SKM-1 (cell line): ENCODE measurements around the gene PCDHGA5.
"Not testable (repeated sequence)": the region's sequence is repeated elsewhere in the genome, so short reads cannot be mapped to it uniquely, and the experiment has no call there.

Experiments used
- DNase-seq: peaks from one replicate; lab custom pipeline; 2025; ENCODE audit not compliant: unreplicated experiment; lab: John Stamatoyannopoulos, UW

The PCDHGA5 gene

DNA sequence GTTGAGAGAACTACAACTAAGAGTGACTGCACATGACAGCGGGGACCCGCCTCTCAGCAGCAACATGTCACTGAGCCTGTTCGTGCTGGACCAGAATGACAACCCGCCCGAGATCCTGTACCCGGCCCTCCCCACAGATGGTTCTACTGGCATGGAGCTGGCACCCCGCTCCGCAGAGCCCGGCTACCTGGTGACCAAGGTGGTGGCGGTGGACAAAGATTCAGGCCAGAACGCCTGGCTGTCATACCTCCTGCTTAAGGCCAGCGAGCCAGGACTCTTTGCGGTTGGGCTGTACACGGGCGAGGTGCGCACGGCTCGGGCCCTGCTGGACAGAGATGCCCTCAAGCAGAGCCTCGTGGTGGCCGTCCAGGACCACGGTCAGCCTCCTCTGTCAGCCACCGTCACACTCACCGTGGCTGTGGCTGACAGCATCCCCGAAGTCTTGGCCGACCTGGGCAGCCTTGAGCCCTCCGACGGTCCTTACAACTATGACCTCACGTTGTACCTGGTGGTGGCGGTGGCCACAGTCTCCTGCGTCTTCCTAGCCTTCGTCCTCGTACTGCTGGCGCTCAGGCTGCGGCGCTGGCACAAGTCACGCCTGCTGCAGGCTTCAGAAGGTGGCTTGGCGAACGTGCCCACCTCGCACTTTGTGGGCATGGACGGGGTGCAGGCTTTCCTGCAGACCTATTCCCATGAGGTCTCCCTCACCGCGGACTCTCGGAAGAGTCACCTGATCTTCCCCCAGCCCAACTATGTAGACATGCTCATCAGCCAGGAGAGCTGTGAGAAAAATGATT lies 20.7 kb downstream of the PCDHGA5 start:
- no peak for DNase-seq

DNA sequence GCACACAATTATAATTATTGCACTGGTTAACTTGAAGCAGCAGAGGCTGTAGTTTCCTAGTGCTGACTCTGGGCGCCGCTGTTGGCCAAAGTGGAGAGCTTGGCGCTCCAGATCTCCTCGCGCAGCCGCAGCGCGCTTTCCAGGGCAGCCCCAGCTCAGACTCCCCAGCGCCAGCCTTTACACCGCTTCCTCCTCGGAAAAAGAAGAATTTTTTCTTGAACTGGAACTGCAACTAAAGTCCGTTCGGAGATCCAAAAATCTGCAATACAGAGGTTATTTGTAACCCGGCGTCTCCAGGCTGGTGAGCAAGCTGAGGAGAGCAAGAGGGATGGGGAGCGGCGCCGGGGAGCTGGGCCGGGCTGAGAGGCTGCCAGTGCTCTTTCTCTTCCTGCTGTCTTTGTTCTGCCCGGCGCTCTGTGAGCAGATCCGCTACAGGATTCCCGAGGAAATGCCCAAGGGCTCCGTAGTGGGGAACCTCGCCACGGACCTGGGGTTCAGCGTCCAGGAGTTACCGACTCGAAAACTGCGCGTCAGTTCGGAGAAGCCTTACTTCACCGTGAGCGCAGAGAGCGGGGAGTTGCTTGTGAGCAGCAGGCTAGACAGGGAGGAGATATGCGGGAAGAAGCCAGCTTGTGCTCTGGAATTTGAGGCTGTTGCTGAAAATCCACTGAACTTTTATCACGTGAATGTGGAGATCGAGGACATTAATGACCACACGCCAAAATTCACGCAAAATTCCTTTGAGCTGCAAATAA lies 23.8 kb downstream of the PCDHGA5 start, which contains the start of gene PCDHGB4:
TSS of gene PCDHGB4 (plus strand) at position 142 of the 755 bp plus-strand sequence. CDS start at position 329, 187 bp downstream.
- DNase-seq, result not testable (repeated sequence)

DNA sequence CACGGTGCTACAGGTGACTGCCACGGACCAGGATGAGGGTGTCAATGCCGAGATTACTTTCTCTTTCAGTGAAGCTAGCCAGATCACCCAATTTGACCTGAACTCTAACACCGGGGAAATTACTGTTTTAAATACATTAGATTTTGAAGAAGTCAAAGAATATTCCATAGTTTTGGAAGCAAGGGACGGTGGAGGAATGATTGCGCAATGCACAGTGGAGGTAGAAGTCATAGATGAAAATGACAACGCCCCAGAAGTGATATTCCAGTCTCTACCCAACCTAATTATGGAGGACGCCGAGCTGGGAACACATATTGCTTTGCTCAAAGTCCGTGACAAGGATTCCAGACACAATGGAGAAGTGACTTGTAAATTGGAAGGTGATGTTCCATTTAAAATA lies 24.7 kb downstream of the PCDHGA5 start:
- DNase-seq, result no peak

DNA sequence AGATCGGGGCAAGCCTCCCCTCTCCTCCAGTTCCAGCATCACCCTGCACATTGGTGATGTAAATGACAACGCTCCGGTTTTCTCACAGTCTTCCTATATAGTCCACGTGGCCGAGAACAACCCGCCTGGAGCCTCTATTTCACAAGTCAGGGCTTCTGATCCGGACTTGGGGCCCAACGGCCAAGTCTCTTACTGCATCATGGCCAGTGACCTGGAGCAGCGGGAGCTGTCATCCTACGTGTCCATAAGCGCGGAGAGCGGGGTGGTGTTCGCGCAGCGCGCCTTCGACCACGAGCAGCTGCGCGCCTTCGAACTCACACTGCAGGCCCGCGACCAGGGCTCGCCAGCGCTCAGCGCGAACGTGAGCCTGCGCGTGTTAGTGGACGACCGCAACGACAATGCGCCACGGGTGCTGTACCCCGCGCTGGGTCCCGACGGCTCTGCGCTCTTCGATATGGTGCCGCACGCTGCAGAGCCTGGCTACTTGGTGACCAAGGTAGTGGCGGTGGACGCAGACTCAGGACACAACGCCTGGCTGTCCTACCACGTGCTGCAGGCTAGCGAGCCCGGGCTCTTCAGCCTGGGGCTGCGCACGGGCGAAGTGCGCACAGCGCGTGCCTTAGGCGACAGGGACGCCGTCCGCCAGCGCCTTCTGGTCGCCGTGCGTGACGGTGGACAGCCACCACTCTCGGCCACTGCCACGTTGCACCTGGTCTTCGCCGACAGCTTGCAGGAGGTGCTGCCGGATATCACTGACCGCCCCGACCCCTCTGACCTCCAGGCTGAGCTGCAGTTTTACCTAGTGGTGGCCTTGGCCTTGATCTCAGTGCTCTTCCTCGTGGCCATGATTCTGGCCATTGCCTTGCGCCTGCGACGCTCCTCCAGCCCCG lies 25.4 kb downstream of the PCDHGA5 start:
- no peak for DNase-seq

DNA sequence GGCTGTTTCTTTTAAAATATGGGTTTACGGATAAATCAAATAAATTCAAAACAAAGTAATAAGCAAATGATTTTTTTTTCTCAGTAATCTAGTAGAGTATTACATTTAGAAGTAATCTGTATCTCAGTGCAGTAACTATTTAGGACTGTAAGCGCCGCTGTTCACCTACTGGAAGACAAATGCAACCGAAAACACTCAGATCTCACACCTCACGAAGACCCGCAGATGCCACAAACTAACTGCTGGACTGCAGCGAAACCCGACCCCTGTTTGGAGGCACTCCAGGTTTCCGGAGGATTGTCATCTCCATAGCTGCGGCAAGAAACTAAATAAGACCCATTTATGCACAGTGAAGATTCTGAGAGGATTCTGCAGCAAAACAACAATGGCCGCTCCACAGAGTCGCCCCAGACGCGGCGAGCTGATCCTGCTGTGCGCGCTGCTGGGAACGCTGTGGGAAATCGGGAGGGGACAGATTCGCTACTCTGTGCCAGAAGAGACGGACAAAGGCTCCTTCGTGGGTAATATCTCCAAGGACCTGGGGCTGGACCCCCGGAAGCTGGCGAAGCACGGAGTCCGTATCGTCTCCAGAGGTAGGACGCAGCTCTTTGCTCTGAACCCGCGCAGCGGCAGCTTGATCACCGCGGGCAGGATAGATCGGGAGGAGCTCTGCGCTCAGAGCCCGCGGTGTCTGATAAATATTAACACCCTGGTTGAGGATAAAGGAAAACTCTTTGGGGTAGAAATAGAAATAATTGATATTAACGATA lies 28.7 kb downstream of the PCDHGA5 start, which contains the start of gene PCDHGA8:
TSS of gene PCDHGA8 (plus strand) at position 205 of the 770 bp plus-strand sequence. CDS start at position 386, 181 bp downstream.
- no peak for DNase-seq

DNA sequence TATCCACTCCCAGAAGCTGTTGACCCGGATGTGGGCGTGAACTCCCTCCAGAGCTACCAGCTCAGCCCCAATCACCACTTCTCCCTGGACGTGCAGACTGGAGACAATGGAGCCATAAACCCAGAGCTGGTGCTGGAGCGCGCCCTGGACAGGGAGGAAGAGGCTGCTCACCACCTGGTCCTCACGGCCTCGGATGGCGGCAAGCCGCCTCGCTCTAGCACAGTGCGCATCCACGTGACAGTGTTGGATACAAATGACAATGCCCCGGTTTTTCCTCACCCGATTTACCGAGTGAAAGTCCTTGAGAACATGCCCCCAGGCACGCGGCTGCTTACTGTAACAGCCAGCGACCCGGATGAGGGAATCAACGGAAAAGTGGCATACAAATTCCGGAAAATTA lies 29.3 kb downstream of the PCDHGA5 start:
- DNase-seq, result no peak

DNA sequence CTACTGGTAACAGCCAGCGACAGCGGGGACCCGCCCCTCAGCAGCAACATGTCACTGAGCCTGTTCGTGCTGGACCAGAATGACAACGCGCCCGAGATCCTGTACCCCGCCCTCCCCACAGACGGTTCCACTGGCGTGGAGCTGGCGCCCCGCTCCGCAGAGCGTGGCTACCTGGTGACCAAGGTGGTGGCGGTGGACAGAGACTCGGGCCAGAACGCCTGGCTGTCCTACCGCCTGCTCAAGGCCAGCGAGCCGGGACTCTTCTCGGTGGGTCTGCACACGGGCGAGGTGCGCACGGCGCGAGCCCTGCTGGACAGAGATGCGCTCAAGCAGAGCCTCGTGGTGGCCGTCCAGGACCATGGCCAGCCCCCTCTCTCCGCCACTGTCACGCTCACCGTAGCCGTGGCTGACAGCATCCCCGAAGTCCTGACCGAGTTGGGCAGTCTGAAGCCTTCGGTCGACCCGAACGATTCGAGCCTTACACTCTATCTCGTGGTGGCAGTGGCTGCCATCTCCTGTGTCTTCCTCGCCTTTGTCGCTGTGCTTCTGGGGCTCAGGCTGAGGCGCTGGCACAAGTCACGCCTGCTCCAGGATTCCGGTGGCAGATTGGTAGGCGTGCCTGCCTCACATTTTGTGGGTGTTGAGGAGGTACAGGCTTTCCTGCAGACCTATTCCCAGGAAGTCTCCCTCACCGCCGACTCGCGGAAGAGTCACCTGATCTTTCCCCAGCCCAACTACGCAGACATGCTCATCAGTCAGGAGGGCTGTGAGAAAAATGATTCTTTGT lies 30.6 kb downstream of the PCDHGA5 start:
- DNase-seq, result not testable (repeated sequence)

DNA sequence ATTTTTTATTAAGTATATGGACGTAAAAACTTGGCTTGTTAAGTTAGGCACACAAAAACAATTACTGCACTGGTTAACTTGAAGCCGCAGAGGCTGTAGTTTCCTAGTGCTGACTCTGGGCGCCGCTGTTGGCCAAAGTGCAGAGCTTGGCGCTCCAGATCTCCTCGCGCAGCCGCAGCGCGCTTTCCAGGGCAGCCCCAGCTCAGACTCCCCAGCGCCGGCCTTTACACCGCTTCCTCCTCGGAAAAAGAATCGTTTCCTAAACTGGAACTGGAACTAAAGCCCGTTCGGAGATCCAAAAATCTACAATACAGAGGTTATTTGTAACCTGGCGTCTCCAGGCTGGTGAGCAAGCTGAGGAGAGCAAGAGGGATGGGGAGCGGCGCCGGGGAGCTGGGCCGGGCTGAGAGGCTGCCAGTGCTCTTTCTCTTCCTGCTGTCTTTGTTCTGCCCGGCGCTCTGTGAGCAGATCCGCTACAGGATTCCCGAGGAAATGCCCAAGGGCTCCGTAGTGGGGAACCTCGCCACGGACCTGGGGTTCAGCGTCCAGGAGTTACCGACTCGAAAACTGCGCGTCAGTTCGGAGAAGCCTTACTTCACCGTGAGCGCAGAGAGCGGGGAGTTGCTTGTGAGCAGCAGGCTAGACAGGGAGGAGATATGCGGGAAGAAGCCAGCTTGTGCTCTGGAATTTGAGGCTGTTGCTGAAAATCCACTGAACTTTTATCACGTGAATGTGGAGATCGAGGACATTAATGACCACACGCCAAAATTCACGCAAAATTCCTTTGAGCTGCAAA lies 34.0 kb downstream of the PCDHGA5 start, which contains the start of gene PCDHGB5:
TSS of gene PCDHGB5 (plus strand) at position 192 of the 796 bp plus-strand sequence. CDS start at position 373, 181 bp downstream.
- DNase-seq, result not testable (repeated sequence)

DNA sequence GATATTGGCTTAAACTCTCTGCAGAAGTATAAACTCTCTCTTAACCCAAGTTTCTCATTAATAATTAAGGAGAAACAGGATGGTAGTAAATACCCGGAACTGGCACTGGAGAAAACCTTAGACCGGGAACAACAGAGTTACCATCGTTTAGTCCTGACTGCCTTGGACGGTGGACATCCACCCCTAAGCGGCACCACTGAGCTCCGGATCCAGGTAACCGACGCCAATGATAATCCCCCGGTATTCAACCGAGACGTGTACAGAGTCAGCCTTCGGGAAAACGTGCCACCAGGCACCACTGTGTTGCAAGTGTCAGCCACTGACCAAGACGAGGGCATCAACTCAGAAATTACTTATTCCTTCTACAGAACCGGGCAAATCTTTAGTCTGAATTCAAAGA lies 34.6 kb downstream of the PCDHGA5 start:
- no peak for DNase-seq

DNA sequence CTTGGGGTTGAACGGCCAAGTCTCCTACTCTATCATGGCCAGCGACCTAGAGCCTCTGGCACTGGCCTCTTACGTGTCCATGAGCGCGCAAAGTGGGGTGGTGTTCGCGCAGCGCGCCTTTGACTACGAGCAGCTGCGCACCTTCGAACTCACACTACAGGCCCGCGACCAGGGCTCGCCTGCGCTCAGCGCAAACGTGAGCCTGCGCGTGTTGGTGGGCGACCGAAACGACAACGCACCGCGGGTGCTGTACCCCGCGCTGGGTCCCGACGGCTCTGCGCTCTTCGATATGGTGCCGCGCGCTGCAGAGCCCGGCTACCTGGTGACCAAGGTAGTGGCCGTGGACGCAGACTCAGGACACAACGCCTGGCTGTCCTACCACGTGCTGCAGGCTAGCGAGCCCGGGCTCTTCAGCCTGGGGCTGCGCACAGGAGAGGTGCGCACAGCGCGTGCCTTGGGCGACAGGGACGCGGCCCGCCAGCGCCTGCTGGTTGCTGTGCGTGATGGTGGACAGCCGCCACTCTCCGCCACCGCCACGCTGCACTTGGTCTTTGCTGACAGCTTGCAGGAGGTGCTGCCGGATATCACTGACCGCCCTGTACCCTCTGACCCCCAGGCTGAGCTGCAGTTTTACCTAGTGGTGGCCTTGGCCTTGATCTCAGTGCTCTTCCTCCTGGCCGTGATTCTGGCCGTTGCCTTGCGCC lies 35.7 kb downstream of the PCDHGA5 start:
- no peak for DNase-seq

DNA sequence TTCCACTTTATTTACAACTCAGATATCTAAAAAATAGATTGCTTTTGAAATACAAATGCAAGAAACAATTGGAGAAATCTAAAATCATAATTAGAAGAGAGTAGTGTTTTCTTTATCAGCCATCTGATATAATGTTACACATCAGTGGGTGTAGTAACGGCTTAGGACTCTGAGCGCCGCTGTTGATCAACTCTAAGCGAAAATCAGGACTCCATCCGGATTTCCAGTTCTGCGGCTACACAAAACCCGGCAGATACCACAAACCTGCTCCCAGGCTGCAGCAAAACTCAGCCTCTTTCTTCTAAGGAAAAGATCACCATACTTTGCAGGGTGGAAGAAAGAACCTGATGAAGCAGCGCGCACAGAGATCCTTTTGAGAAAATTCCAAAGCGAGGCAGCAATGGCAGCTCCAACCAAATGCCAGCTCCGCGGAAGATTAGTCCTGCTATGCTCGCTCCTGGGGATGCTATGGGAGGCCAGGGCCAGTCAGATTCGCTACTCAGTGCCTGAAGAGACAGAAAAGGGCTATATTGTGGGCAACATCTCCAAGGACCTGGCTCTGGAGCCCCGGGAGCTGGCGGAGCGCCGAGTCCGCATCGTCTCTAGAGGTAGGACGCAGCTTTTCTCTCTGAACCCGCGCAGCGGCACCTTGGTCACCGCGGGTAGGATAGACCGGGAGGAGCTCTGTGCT lies 38.7 kb downstream of the PCDHGA5 start, which contains the start of gene PCDHGA9:
TSS of gene PCDHGA9 (plus strand) at position 226 of the 691 bp plus-strand sequence. CDS start at position 401, 175 bp downstream.
- DNase-seq, result no peak

DNA sequence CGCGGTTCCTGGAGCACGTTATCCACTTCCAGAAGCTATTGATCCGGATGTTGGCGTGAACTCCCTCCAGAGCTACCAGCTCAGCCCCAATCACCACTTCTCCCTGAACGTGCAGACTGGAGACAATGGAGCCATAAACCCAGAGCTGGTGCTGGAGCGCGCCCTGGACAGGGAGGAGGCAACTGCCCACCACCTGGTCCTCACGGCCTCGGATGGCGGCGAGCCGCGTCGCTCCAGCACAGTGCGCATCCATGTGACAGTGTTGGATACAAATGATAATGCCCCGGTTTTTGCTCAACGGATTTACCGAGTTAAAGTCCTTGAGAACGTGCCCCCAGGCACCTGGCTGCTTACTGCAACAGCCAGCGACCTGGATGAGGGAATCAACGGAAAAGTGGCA lies 39.4 kb downstream of the PCDHGA5 start:
- DNase-seq, result no peak

DNA sequence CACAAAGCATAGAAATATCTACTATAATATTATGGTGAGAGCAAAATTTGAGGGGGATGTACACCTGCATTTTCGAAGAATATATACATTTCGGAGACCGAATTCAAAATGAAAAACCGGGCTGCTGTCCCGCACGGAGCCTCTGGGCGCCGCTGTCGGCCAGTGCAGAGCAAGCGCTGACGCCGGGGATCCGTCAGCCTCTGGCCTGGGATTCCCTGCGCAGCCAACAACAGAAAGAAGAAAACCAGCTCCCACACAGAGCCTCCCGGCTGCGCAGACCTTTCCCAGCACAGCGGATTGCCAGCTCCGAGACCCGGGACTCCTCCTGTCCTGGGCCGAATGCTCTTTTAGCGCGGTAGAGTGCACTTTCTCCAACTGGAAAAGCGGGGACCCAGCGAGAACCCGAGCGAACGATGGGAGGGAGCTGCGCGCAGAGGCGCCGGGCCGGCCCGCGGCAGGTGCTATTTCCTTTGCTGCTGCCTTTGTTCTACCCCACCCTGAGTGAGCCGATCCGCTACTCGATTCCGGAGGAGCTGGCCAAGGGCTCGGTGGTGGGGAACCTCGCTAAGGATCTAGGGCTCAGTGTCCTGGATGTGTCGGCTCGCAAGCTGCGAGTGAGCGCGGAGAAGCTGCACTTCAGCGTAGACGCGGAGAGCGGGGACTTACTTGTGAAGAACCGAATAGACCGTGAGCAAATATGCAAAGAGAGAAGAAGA lies 44.0 kb downstream of the PCDHGA5 start, which contains the start of gene PCDHGB6:
TSS of gene PCDHGB6 (plus strand) at position 232 of the 716 bp plus-strand sequence. CDS start at position 414, 182 bp downstream.
- DNase-seq, result not testable (repeated sequence)

DNA sequence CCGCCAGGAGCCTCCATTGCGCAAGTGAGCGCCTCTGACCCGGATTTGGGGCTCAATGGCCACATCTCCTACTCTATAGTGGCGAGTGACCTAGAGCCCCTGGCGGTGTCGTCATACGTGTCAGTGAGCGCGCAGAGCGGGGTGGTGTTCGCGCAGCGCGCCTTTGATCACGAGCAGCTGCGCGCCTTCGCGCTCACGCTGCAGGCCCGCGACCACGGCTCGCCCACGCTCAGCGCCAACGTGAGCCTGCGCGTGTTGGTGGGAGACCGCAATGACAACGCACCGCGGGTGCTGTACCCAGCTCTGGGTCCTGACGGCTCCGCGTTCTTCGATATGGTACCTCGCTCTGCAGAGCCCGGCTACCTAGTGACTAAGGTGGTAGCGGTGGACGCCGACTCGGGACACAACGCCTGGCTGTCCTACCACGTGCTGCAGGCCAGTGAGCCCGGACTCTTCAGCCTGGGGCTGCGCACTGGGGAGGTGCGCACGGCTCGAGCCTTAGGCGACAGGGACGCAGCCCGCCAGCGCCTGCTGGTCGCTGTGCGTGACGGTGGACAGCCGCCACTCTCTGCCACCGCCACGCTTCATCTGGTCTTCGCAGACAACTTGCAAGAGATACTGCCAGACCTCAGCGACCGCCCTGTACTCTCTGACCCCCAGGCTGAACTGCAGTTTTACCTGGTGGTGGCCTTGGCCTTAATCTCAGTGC lies 45.8 kb downstream of the PCDHGA5 start:
- DNase-seq, result no peak

DNA sequence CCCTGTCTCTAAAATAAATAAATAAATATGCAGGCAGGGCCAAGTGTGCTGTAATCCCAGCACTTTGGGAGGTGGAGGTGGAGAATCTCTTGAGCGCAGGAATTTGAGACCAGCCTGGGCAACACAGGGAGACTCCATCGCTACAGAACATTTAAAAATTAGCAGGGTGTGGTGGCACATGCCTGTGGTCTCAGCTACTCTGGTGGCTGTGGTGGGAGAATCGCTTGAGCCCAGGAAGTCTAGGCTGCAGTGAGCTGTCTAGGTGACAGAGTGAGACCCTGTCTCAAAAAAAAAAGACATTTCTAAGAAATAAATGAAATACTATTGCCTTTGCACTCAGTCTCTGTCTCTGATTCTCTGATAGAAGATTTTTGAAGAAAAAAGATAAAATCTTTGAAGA lies 47.6 kb downstream of the PCDHGA5 start:
- DNase-seq, result no peak
